Right renal pelvis (tissue), 4 donors: ENCODE data around the gene CCDC12. TPM values are rescaled to one million over a fixed set of nuclear protein-coding genes. Genes with fewer than 3 reads are reported as not detected.

Source experiments
- DNase-seq, 4 donors: peaks; one replicate each; pipeline ENCODE4 v3.0.0-alpha.2; 2013; ENCODE audit warnings: low read depth in 4 of 4, low spot score in 3 of 4, missing footprints in 1 of 4
- polyA plus RNA-seq, 4 donors: library from polyadenylated mRNA; unstranded; fragments of 120-200 nt; gene quantifications; one replicate each; pipeline ENCODE4 v1.2.1, GENCODE V29; 2013; ENCODE audit not compliant: insufficient read length in 4 of 4

CCDC12 gene
- 10 to 100 TPM; 45.9 to 60.6 (median 51.2) TPM for polyA plus RNA-seq

- DNase-seq = peak; percentile 94 to 97 (median 97)
Measured at GRCh38 chr3:46976326-46977190, at the start of gene CCDC12. Gene CCDC12, minus strand, starts transcription at chr3:46976745. Its CDS starts 13 bp downstream, at chr3:46976732.

- no peak for DNase-seq
Measured at GRCh38 chr3:47024932-47025331, 48.4 kb upstream of the CCDC12 start.

GRCh38 chr3:47022641-47023071 is 46.1 kb upstream of the CCDC12 start:
- DNase-seq = no peak

- no peak for DNase-seq
Measured at GRCh38 chr3:47020311-47020710, 43.8 kb upstream of the CCDC12 start.

- no peak for DNase-seq
Measured at GRCh38 chr3:47019201-47019600, 42.7 kb upstream of the CCDC12 start.

- no peak for DNase-seq
Measured at GRCh38 chr3:47018269-47018611, 41.7 kb upstream of the CCDC12 start.

- DNase-seq = no peak
Measured at GRCh38 chr3:47017504-47018268, 41.1 kb upstream of the CCDC12 start.

- no peak for DNase-seq
Measured at GRCh38 chr3:47016934-47017435, 40.4 kb upstream of the CCDC12 start.

GRCh38 chr3:47016086-47016933 is 39.8 kb upstream of the CCDC12 start:
- no peak for DNase-seq

GRCh38 chr3:47015151-47015550 is 38.6 kb upstream of the CCDC12 start:
- DNase-seq = no peak

- no peak for DNase-seq
Measured at GRCh38 chr3:47014036-47014435, 37.5 kb upstream of the CCDC12 start.

- no peak for DNase-seq
Measured at GRCh38 chr3:47013231-47013630, 36.7 kb upstream of the CCDC12 start.

- no peak for DNase-seq
Measured at GRCh38 chr3:47012342-47013230, 36.0 kb upstream of the CCDC12 start.

GRCh38 chr3:47011371-47011770 is 34.8 kb upstream of the CCDC12 start:
- DNase-seq = no peak

GRCh38 chr3:47010910-47011309 is 34.4 kb upstream of the CCDC12 start:
- DNase-seq = no peak

GRCh38 chr3:47010111-47010712 is 33.7 kb upstream of the CCDC12 start:
- DNase-seq = no peak

GRCh38 chr3:47009225-47010110 is 32.9 kb upstream of the CCDC12 start:
- peak; percentile 82 to 87 (median 84) for DNase-seq

- no peak for DNase-seq
Measured at GRCh38 chr3:47008851-47009224, 32.3 kb upstream of the CCDC12 start.
